A549 (cell line): Measurements from ENCODE around the gene DLG2. TPM values are rescaled to one million over a fixed set of nuclear protein-coding genes. Genes with fewer than 3 reads are reported as not detected.

Source experiments
- ATAC-seq, 2 experiments: fragments of 200-7000 bp in 1 of 2; fragments of >200 bp in 1 of 2; cut with Nextera tagmentation in 1 of 2; cut with Tn5 transposase in 1 of 2; 3 replicates each; pipeline versions ENCODE4 v1.8.0 to v1.9.1; 2018 to 2020; ENCODE audit warnings: mild to moderate bottlenecking in 1 of 2, moderate library complexity in 1 of 2
- CTCF ChIA-PET: fragments of 300-600 bp; sonication (Branson Sonifier 250); formaldehyde crosslinking; extraction: SDS; loops from one replicate; lab custom pipeline; 2021; ENCODE audit warnings: antibody characterized with exemption, inconsistent platforms; lab: Yijun Ruan, JAX
- POLR2A ChIA-PET: fragments of 350-600 bp; formaldehyde crosslinking; extraction: SDS; loops from one replicate; lab custom pipeline; 2021; ENCODE audit warnings: antibody characterized with exemption, inconsistent platforms; lab: Yijun Ruan, JAX
- DNase-seq, 2 experiments: peaks; one replicate each; pipeline versions ENCODE4 v3.0.0 to v3.0.0-alpha.2; 2011 to 2016; ENCODE audit warnings: low read depth in 1 of 2, low spot score in 1 of 2
- FAIRE-seq: peaks from 2 replicates; lab custom pipeline; 2011; peaks lifted over from hg19 to GRCh38; lab: Jason Lieb, UNC
- H3K27ac ChIP-seq, 2 experiments: fragments of >200 bp; sonication (Bioruptor Twin); formaldehyde crosslinking; 3 replicates each; pipeline ENCODE4 v1.5.1; 2016 to 2017
- H3K4me1 ChIP-seq: fragments of >200 bp; sonication (Bioruptor Twin); formaldehyde crosslinking; 3 replicates; pipeline ENCODE4 v1.6.1; 2016
- H3K4me2 ChIP-seq: fragments of >200 bp; sonication (Bioruptor Twin); formaldehyde crosslinking; 3 replicates; pipeline ENCODE4 v1.6.1; 2016
- H3K4me3 ChIP-seq: fragments of >200 bp; sonication (Bioruptor Twin); formaldehyde crosslinking; 3 replicates; pipeline ENCODE4 v1.5.1; 2016
- H3K9me3 ChIP-seq: fragments of >200 bp; sonication (Bioruptor Twin); formaldehyde crosslinking; 3 replicates; pipeline ENCODE4 v1.6.1; 2016
- BHLHE40 ChIP-seq: IDR thresholded peaks from 2 replicates; pipeline ENCODE4 v1.6.1; 2012; ENCODE audit warnings: low read depth, low read length, inconsistent platforms
- CHD2 ChIP-seq: fragments of 150-350 bp; IDR thresholded peaks from 2 replicates; pipeline ENCODE4 v1.6.1; 2014; ENCODE audit warnings: low read length; ENCODE audit not compliant: partially characterized antibody
- EHF ChIP-seq: fragments of 250-450 bp; sonication (Bioruptor Pico); IDR thresholded peaks from 2 replicates; pipeline ENCODE4 v1.5.0; 2020; ENCODE audit warnings: mild to moderate bottlenecking
- EHMT2 ChIP-seq: fragments of 200-600 bp; sonication (generic); IDR thresholded peaks from 2 replicates; pipeline ENCODE4 v1.6.1; 2016; ENCODE audit warnings: antibody characterized with exemption, low read depth, mild to moderate bottlenecking, moderate library complexity
- ESRRA ChIP-seq: fragments of 150-350 bp; IDR thresholded peaks from 2 replicates; pipeline ENCODE4 v1.6.1; 2014; ENCODE audit warnings: mild to moderate bottlenecking, low read length, borderline replicate concordance
- FOSB ChIP-seq: fragments of 250-450 bp; sonication (Bioruptor Pico); IDR thresholded peaks from 2 replicates; pipeline ENCODE4 v1.5.0; 2020; ENCODE audit warnings: mild to moderate bottlenecking, moderate library complexity
- FOXS1 ChIP-seq: fragments of 250-450 bp; sonication (Bioruptor Pico); IDR thresholded peaks from 2 replicates; pipeline ENCODE4 v1.5.0; 2020; ENCODE audit warnings: mild to moderate bottlenecking, moderate library complexity
- HEYL ChIP-seq: fragments of 250-450 bp; sonication (Bioruptor Pico); IDR thresholded peaks from 2 replicates; pipeline ENCODE4 v1.8.0; 2021; ENCODE audit warnings: mild to moderate bottlenecking, moderate library complexity
- HOXB13 ChIP-seq: fragments of 250-450 bp; sonication (Bioruptor Pico); IDR thresholded peaks from 2 replicates; pipeline ENCODE4 v1.5.0; 2020; ENCODE audit warnings: low read depth, mild to moderate bottlenecking, moderate library complexity
- JUN ChIP-seq, 2 experiments: fragments of >200 bp; sonication (Bioruptor Twin); formaldehyde crosslinking; IDR thresholded peaks; 2 replicates in 1 of 2; 3 replicates in 1 of 2; pipeline ENCODE4 v1.6.1; 2016 to 2017
- JUNB ChIP-seq: fragments of >200 bp; sonication (Bioruptor Twin); formaldehyde crosslinking; IDR thresholded peaks from 2 replicates; pipeline ENCODE4 v1.6.1; 2016
- KDM5A ChIP-seq: fragments of 200-600 bp; sonication (generic); IDR thresholded peaks from 2 replicates; pipeline ENCODE4 v1.6.1; 2016; ENCODE audit warnings: antibody characterized with exemption, mild to moderate bottlenecking
- MAFK ChIP-seq: fragments of 450-650 bp; IDR thresholded peaks from 2 replicates; pipeline ENCODE4 v1.6.1; 2014; ENCODE audit not compliant: partially characterized antibody
- MAZ ChIP-seq: fragments of 150-350 bp; IDR thresholded peaks from 2 replicates; pipeline ENCODE4 v1.6.1; 2014; ENCODE audit warnings: antibody characterized with exemption, low read depth, low read length, borderline replicate concordance
- NPAS2 ChIP-seq: fragments of 250-450 bp; sonication (Bioruptor Pico); IDR thresholded peaks from 2 replicates; pipeline ENCODE4 v1.8.0; 2022; ENCODE audit warnings: mild to moderate bottlenecking, moderate library complexity, borderline replicate concordance
- POLR2A ChIP-seq: IDR thresholded peaks from 2 replicates; pipeline ENCODE4 v1.6.1; 2012; ENCODE audit warnings: mild to moderate bottlenecking, low read length
- RCOR1 ChIP-seq: fragments of 150-350 bp; IDR thresholded peaks from 2 replicates; pipeline ENCODE4 v1.6.1; 2014; ENCODE audit warnings: antibody characterized with exemption, low read length, low read depth
- SMC3 ChIP-seq: fragments of >200 bp; sonication (Bioruptor Twin); formaldehyde crosslinking; IDR thresholded peaks from 3 replicates; pipeline ENCODE4 v1.6.1; 2018; ENCODE audit warnings: inconsistent platforms
- SREBF2 ChIP-seq: fragments of 450-650 bp; IDR thresholded peaks from 2 replicates; pipeline ENCODE4 v1.6.1; 2014; ENCODE audit warnings: mild to moderate bottlenecking, moderate library complexity
- ZFP36 ChIP-seq: fragments of 450-650 bp; IDR thresholded peaks from 2 replicates; pipeline ENCODE4 v1.6.1; 2014; ENCODE audit warnings: borderline replicate concordance; ENCODE audit not compliant: partially characterized antibody
- ZNF302 ChIP-seq: fragments of 250-450 bp; sonication (Bioruptor Pico); IDR thresholded peaks from 2 replicates; pipeline ENCODE4 v1.9.0; 2021; ENCODE audit warnings: inconsistent platforms, mild to moderate bottlenecking, moderate library complexity
- WGBS: methylation state at CpG from one replicate; pipeline ENCODE4 v1.1.6; 2017; ENCODE audit errors: missing lambda C conversion rate; 5-methylcytosine and 5-hydroxymethylcytosine counted together
- polyA plus RNA-seq, 4 experiments: library from polyadenylated mRNA; depleted of rRNA in 3 of 4; stranded (reverse); fragments of >200 nt; fragmentation: RNase III in 1 of 4; extraction: RNeasy Plus Mini Kit Qiagen cat#74134 plus additional on column Dnase treatment in 1 of 4; gene quantifications; 2 replicates in 3 of 4; 3 replicates in 1 of 4; pipeline ENCODE4 v1.2.3, GENCODE V29; 2011 to 2017
- TF ChIP-seq, protein P1 (sequence below): fragments of >200 bp; sonication (Bioruptor Twin); formaldehyde crosslinking; IDR thresholded peaks from 2 replicates; pipeline ENCODE4 v1.6.1; 2016
- TF ChIP-seq, protein P2 (sequence below): fragments of >200 bp; sonication (Bioruptor Twin); formaldehyde crosslinking; IDR thresholded peaks from 3 replicates; pipeline ENCODE4 v1.5.1; 2016
- TF ChIP-seq, protein P3 (sequence below): fragments of 150-350 bp; IDR thresholded peaks from 2 replicates; pipeline ENCODE4 v1.6.1; 2014; ENCODE audit warnings: low read depth, mild to moderate bottlenecking, low read length
- TF ChIP-seq, protein P4 (sequence below): IDR thresholded peaks from 2 replicates; pipeline ENCODE4 v1.6.1; 2012; ENCODE audit warnings: low read depth, borderline replicate concordance
- TF ChIP-seq, protein P5 (sequence below): fragments of 250-450 bp; sonication (Bioruptor Pico); IDR thresholded peaks from 2 replicates; pipeline ENCODE4 v1.5.0; 2021; ENCODE audit warnings: mild to moderate bottlenecking, moderate library complexity, borderline replicate concordance
- TF ChIP-seq, protein P6 (sequence below): fragments of >200 bp; sonication (Bioruptor Twin); formaldehyde crosslinking; IDR thresholded peaks from 3 replicates; pipeline ENCODE4 v1.6.1; 2016

DLG2 gene
- polyA plus RNA-seq, 2 of the 4 experiments (the other 2 are of a cell fraction), result 0.26 to 0.79 TPM

DNA sequence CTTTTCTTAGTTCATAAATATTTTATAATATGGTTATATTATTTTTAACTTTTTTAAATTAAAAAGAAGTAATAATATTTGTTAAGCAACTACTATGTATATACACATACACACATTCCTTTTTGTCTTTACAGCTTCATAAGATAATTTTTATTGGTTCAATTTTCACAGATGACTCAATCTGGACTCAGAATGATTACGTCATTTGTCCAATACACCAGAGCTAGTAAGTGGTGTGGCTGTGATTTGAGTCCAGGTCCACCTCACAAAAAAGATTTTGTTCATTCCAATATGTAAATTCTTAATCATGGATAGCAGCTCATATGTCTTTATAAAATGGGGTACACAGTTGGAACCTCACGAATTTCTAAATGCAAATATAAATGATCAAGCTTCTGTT lies 1014.5 kb downstream of the DLG2 start:
- 9% methylated on average over 2 of the region's 2 CpGs for WGBS
- Histone ChIP-seq H3K4me2 (no peak overlapping the region), H3K27ac (no peak overlapping the region), H3K4me1 (no peaks in the 10 kb centered on the region), H3K9me3 (no peaks in the 10 kb centered on the region), H3K4me3 (no peak overlapping the region)
- FAIRE-seq (no peak), ATAC-seq (no peak), DNase-seq (no peak)
- CTCF ChIA-PET, result interaction anchor here (1.3 kb wide), 1 partner anchor 8 kb away, joined by 3 read pairs; no protein-coding TSS in a partner anchor
- POLR2A ChIA-PET, result no interaction called here
- no peak for TF ChIP-seq NPAS2
- no peak for TF ChIP-seq JUNB
- no peak for TF ChIP-seq FOXS1 (CRISPR knock-in tag)
- TF ChIP-seq SREBF2, result no peak
- no peak for TF ChIP-seq MAZ
- TF ChIP-seq FOSB, result no peak
- TF ChIP-seq, protein P1, sequence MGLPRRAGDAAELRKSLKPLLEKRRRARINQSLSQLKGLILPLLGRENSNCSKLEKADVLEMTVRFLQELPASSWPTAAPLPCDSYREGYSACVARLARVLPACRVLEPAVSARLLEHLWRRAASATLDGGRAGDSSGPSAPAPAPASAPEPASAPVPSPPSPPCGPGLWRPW, result no peak
- no peak for TF ChIP-seq RCOR1
- no peak for TF ChIP-seq ZFP36
- TF ChIP-seq, protein P2, sequence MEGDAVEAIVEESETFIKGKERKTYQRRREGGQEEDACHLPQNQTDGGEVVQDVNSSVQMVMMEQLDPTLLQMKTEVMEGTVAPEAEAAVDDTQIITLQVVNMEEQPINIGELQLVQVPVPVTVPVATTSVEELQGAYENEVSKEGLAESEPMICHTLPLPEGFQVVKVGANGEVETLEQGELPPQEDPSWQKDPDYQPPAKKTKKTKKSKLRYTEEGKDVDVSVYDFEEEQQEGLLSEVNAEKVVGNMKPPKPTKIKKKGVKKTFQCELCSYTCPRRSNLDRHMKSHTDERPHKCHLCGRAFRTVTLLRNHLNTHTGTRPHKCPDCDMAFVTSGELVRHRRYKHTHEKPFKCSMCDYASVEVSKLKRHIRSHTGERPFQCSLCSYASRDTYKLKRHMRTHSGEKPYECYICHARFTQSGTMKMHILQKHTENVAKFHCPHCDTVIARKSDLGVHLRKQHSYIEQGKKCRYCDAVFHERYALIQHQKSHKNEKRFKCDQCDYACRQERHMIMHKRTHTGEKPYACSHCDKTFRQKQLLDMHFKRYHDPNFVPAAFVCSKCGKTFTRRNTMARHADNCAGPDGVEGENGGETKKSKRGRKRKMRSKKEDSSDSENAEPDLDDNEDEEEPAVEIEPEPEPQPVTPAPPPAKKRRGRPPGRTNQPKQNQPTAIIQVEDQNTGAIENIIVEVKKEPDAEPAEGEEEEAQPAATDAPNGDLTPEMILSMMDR, result no peak
- TF ChIP-seq, protein P3, sequence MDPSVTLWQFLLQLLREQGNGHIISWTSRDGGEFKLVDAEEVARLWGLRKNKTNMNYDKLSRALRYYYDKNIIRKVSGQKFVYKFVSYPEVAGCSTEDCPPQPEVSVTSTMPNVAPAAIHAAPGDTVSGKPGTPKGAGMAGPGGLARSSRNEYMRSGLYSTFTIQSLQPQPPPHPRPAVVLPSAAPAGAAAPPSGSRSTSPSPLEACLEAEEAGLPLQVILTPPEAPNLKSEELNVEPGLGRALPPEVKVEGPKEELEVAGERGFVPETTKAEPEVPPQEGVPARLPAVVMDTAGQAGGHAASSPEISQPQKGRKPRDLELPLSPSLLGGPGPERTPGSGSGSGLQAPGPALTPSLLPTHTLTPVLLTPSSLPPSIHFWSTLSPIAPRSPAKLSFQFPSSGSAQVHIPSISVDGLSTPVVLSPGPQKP, result no peak
- TF ChIP-seq, protein P4, sequence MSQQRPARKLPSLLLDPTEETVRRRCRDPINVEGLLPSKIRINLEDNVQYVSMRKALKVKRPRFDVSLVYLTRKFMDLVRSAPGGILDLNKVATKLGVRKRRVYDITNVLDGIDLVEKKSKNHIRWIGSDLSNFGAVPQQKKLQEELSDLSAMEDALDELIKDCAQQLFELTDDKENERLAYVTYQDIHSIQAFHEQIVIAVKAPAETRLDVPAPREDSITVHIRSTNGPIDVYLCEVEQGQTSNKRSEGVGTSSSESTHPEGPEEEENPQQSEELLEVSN, result no peak
- TF ChIP-seq CHD2, result no peak
- no peak for TF ChIP-seq SMC3
- no peak for TF ChIP-seq HOXB13 (CRISPR knock-in tag)
- no peak for TF ChIP-seq MAFK
- TF ChIP-seq ESRRA, result no peak
- no peak for TF ChIP-seq BHLHE40
- TF ChIP-seq, protein P5, sequence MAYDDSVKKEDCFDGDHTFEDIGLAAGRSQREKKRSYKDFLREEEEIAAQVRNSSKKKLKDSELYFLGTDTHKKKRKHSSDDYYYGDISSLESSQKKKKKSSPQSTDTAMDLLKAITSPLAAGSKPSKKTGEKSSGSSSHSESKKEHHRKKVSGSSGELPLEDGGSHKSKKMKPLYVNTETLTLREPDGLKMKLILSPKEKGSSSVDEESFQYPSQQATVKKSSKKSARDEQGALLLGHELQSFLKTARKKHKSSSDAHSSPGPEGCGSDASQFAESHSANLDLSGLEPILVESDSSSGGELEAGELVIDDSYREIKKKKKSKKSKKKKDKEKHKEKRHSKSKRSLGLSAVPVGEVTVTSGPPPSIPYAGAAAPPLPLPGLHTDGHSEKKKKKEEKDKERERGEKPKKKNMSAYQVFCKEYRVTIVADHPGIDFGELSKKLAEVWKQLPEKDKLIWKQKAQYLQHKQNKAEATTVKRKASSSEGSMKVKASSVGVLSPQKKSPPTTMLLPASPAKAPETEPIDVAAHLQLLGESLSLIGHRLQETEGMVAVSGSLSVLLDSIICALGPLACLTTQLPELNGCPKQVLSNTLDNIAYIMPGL (CRISPR knock-in tag), result no peak
- no peak for TF ChIP-seq JUN (IDR thresholded peaks at IDR 0.05)

DNA sequence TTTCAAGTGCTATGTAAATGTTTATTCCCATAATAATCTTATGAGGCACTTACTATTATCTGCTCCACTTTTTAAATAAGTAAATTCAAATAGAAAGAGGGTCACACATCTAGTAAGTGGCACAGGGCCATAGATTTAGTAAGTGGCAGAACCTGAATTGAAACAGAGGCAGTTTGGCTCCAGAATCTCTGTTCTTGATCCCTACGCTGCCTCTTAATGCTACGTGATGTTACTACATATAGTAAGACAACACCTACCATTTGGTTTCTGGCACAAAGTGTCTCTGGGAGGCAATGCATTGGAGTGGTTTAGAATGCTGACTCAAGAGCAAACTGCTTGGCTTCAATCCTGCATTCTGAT lies 1018.3 kb downstream of the DLG2 start:
- Histone ChIP-seq H3K9me3 (no peaks in the 10 kb centered on the region), H3K4me1 (no peaks in the 10 kb centered on the region), H3K27ac (no peak overlapping the region), H3K4me3 (no peak overlapping the region), H3K4me2 (no peak overlapping the region)
- WGBS, result 80% methylated on average over 2 of the region's 2 CpGs
- CTCF ChIA-PET, result no interaction called here
- POLR2A ChIA-PET, result no interaction called here
- FAIRE-seq, result no peak
- DNase-seq, result no peak
- no peak for ATAC-seq
- TF ChIP-seq ZNF302 (no peak), JUNB (no peak), POLR2A (no peak), KDM5A (no peak), EHF (CRISPR knock-in tag) (no peak), MAFK (no peak), EHMT2 (no peak), SMC3 (no peak), HEYL (no peak)
- TF ChIP-seq, protein P5 (CRISPR knock-in tag), result no peak
- TF ChIP-seq, protein P6, sequence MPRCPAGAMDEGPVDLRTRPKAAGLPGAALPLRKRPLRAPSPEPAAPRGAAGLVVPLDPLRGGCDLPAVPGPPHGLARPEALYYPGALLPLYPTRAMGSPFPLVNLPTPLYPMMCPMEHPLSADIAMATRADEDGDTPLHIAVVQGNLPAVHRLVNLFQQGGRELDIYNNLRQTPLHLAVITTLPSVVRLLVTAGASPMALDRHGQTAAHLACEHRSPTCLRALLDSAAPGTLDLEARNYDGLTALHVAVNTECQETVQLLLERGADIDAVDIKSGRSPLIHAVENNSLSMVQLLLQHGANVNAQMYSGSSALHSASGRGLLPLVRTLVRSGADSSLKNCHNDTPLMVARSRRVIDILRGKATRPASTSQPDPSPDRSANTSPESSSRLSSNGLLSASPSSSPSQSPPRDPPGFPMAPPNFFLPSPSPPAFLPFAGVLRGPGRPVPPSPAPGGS, result no peak
